ENCODE results near the gene TMED3. TPM values are rescaled to one million over a fixed set of nuclear protein-coding genes. Genes with fewer than 3 reads are reported as not detected.

The TMED3 gene
- total RNA-seq, 1 donor from 2014 or later: 126 TPM

- Histone ChIP-seq H3K4me2 (ENCODE audit: low read length) (no peak overlapping the region), H3K27ac (ENCODE audit: low read depth, low read length) (no peak overlapping the region), H3K27me3 (ENCODE audit: insufficient read depth, low read length) (peaks cover 3% of the 10 kb centered on the region), H3K4me1 (ENCODE audit: insufficient read depth, low read length) (no peaks in the 10 kb centered on the region), H3K9me3 (ENCODE audit: insufficient read depth, low read depth, low read length) (no peaks in the 10 kb centered on the region), H4K20me1 (ENCODE audit: insufficient read depth, low read length) (no peaks in the 10 kb centered on the region), H3K4me3 (ENCODE audit: insufficient read depth, low read depth, low read length) (no peak overlapping the region), H2AFZ (ENCODE audit: low read depth, low read length) (no peak overlapping the region), H3K79me2 (ENCODE audit: insufficient read depth, low read length) (no peaks in the 10 kb centered on the region), H3K36me3 (ENCODE audit: insufficient read depth, low read length) (no peaks in the 10 kb centered on the region), H3K9ac (ENCODE audit: low read length) (no peak overlapping the region)
- Mint-ChIP-seq H3K4me3 (ENCODE audit: unreplicated experiment) (no peak overlapping the region), H3K27me3 (ENCODE audit: low read depth, unreplicated experiment) (peaks cover 40% of the 10 kb centered on the region), H3K9me3 (ENCODE audit: unreplicated experiment) (no peaks in the 10 kb centered on the region), H3K27ac (ENCODE audit: unreplicated experiment) (no peak overlapping the region), H3K4me1 (ENCODE audit: low read depth, unreplicated experiment) (no peaks in the 10 kb centered on the region), H3K36me3 (ENCODE audit: low read depth, unreplicated experiment) (no peaks in the 10 kb centered on the region)
- TF ChIP-seq CTCF (IDR thresholded peaks at IDR 0.05; ENCODE audit: insufficient read depth, low read depth, low read length) (no peak), EZH2 (IDR thresholded peaks at IDR 0.05; ENCODE audit: insufficient read depth, low read length) (no peak)
- no peak for DNase-seq (ENCODE audit: low read depth)
- no peak for FAIRE-seq
Observed at GRCh38 chr15:79290642-79291275, 20.2 kb upstream of the TMED3 start.

GRCh38 chr15:79292011-79292410 is 18.9 kb upstream of the TMED3 start:
- no peak for FAIRE-seq
- Histone ChIP-seq H3K9ac (ENCODE audit: low read length) (no peak overlapping the region), H3K36me3 (ENCODE audit: insufficient read depth, low read length) (no peaks in the 10 kb centered on the region), H3K4me1 (ENCODE audit: insufficient read depth, low read length) (no peaks in the 10 kb centered on the region), H3K27ac (ENCODE audit: low read depth, low read length) (no peak overlapping the region), H4K20me1 (ENCODE audit: insufficient read depth, low read length) (no peaks in the 10 kb centered on the region), H3K27me3 (ENCODE audit: insufficient read depth, low read length) (peaks cover 3% of the 10 kb centered on the region), H3K79me2 (ENCODE audit: insufficient read depth, low read length) (no peaks in the 10 kb centered on the region), H3K4me3 (ENCODE audit: insufficient read depth, low read depth, low read length) (no peak overlapping the region), H3K4me2 (ENCODE audit: low read length) (no peak overlapping the region), H2AFZ (ENCODE audit: low read depth, low read length) (no peak overlapping the region), H3K9me3 (ENCODE audit: insufficient read depth, low read depth, low read length) (no peaks in the 10 kb centered on the region)
- no peaks in the 10 kb centered on the region for H3K4me1 Mint-ChIP-seq (ENCODE audit: low read depth, unreplicated experiment)
- peaks cover 31% of the 10 kb centered on the region for H3K27me3 Mint-ChIP-seq (ENCODE audit: low read depth, unreplicated experiment)
- no peaks in the 10 kb centered on the region for H3K36me3 Mint-ChIP-seq (ENCODE audit: low read depth, unreplicated experiment)
- H3K9me3 Mint-ChIP-seq (ENCODE audit: unreplicated experiment): peaks cover 3% of the 10 kb centered on the region
- H3K4me3 Mint-ChIP-seq (ENCODE audit: unreplicated experiment): no peak overlapping the region
- no peak overlapping the region for H3K27ac Mint-ChIP-seq (ENCODE audit: unreplicated experiment)
- no peak for TF ChIP-seq CTCF (IDR thresholded peaks at IDR 0.05; ENCODE audit: insufficient read depth, low read depth, low read length)
- TF ChIP-seq EZH2 (IDR thresholded peaks at IDR 0.05; ENCODE audit: insufficient read depth, low read length): no peak
- DNase-seq (ENCODE audit: low read depth): no peak

- Histone ChIP-seq H3K9me3 (ENCODE audit: insufficient read depth, low read depth, low read length) (no peaks in the 10 kb centered on the region), H3K27ac (ENCODE audit: low read depth, low read length) (no peak overlapping the region), H3K79me2 (ENCODE audit: insufficient read depth, low read length) (no peaks in the 10 kb centered on the region), H3K4me2 (ENCODE audit: low read length) (no peak overlapping the region), H3K9ac (ENCODE audit: low read length) (no peak overlapping the region), H3K4me3 (ENCODE audit: insufficient read depth, low read depth, low read length) (no peak overlapping the region), H3K4me1 (ENCODE audit: insufficient read depth, low read length) (no peaks in the 10 kb centered on the region), H3K27me3 (ENCODE audit: insufficient read depth, low read length) (no peaks in the 10 kb centered on the region), H4K20me1 (ENCODE audit: insufficient read depth, low read length) (no peaks in the 10 kb centered on the region), H3K36me3 (ENCODE audit: insufficient read depth, low read length) (no peaks in the 10 kb centered on the region), H2AFZ (ENCODE audit: low read depth, low read length) (no peak overlapping the region)
- H3K4me1 Mint-ChIP-seq (ENCODE audit: low read depth, unreplicated experiment): no peaks in the 10 kb centered on the region
- DNase-seq (ENCODE audit: low read depth) (no peak), FAIRE-seq (no peak)
- H3K4me3 Mint-ChIP-seq (ENCODE audit: unreplicated experiment): no peak overlapping the region
- no peak for TF ChIP-seq CTCF (IDR thresholded peaks at IDR 0.05; ENCODE audit: insufficient read depth, low read depth, low read length)
- no peak for TF ChIP-seq EZH2 (IDR thresholded peaks at IDR 0.05; ENCODE audit: insufficient read depth, low read length)
- H3K27ac Mint-ChIP-seq (ENCODE audit: unreplicated experiment): no peak overlapping the region
- no peaks in the 10 kb centered on the region for H3K36me3 Mint-ChIP-seq (ENCODE audit: low read depth, unreplicated experiment)
- H3K9me3 Mint-ChIP-seq (ENCODE audit: unreplicated experiment): peaks cover 3% of the 10 kb centered on the region
- peaks cover 22% of the 10 kb centered on the region for H3K27me3 Mint-ChIP-seq (ENCODE audit: low read depth, unreplicated experiment)
Observed at GRCh38 chr15:79294075-79294474, 16.8 kb upstream of the TMED3 start.

Measured in astrocyte (in vitro differentiated cells and primary cell).